Fibroblast of villous mesenchyme (primary cell): ENCODE measurements around the gene BBOF1. TPM values are rescaled to one million over a fixed set of nuclear protein-coding genes. Genes with fewer than 3 reads are reported as not detected.

ENCODE experiments used
- DNase-seq: peaks from one replicate; pipeline ENCODE4 v3.0.0-alpha.2; 2010; ENCODE audit warnings: low read depth
- H3K4me3 ChIP-seq: 2 replicates; pipeline ENCODE4 v1.5.1; 2011; ENCODE audit warnings: low read depth, mild to moderate bottlenecking, low read length
- CTCF ChIP-seq: IDR thresholded peaks from 2 replicates; pipeline ENCODE4 v1.5.1; 2012; ENCODE audit warnings: low read depth, mild to moderate bottlenecking, low read length; ENCODE audit not compliant: insufficient read depth
- total RNA-seq: library from RNA; depleted of rRNA; stranded (reverse); fragments of >200 nt; gene quantifications from 2 replicates; pipeline ENCODE4 v1.2.3, GENCODE V29; 2012

BBOF1 gene
- total RNA-seq, 1 donor, result 8.2 TPM

DNA sequence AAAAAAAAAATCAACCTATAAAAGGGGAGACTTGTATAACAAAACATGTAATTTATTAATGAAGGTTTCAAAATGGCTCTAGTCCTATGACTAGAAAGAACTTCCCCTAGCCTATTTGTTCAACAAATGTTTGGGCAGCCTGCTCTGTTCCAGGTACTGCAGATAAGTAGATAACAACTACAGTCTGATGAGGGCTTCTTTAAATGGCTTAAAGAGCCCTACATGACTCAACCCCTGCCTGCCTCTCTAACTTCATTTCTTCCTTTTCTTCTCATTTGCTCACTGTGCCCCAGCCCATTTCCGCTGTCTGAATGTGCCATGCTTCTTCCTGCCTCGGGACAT is 43.6 kb downstream of the BBOF1 start:
- no peak for DNase-seq
- no peak overlapping the region for H3K4me3 ChIP-seq
- no peak for TF ChIP-seq CTCF

GRCh38 chr14:74064426-74064825 is 45.3 kb downstream of the BBOF1 start:
- no peak overlapping the region for H3K4me3 ChIP-seq
- no peak for DNase-seq
- no peak for TF ChIP-seq CTCF

DNA sequence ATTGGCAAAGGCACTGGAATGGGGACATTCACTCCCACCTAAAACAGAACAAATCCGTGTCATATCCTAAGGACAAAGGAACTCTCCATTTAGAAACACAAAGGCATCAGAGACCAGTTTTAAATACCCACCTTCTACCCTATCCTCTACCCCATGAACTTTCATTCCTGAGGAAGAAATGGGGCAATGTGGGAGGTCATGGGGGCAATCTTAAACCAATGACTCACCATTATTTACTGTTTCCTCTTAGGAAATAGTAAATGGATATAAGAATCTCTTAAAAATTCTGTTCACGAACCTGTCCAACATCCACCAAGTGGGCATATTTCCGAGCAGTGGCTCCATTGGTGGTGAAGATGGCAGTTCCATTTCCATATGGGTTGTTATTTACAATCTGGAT is 45.7 kb downstream of the BBOF1 start:
- H3K4me3 ChIP-seq, result no peak overlapping the region
- no peak for TF ChIP-seq CTCF
- peak; percentile 76 for DNase-seq

GRCh38 chr14:74065746-74066575 is 46.8 kb downstream of the BBOF1 start:
- TF ChIP-seq CTCF, result no peak
- DNase-seq, result peak; percentile 88
- no peak overlapping the region for H3K4me3 ChIP-seq

- DNase-seq, result no peak
- no peak overlapping the region for H3K4me3 ChIP-seq
- no peak for TF ChIP-seq CTCF
Measured at GRCh38 chr14:74077401-74077800, 58.3 kb downstream of the BBOF1 start.

DNA sequence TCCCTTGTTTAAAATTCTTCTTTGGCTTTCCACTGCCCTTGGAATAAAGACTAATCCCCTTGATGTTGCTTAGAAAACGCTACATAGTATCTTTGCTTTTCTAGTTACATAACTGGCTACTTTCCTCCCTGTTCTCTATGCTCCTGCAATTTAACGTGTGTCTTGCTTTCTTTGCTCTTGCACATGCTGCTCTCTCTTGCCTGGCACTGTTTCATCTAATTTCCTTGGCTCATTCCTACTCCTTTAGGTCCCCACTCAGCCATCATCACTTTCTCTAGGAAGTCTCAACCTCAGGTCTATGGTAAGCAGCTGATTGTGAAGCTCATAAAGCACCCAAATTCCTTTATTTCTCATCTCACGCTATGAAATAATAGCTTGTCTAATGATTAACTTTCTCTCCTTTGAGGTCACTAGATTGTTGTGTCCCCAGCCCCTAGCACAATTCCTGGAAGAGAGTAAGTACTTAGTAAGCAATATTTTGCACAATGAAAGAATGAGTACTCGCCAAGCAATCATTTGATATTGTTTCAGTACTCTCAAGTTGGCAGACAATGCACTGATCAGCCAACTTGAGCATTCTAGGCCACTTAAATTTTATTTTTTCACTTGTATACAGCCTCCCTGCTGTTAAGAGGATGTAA is 61.8 kb downstream of the BBOF1 start:
- TF ChIP-seq CTCF, result no peak
- H3K4me3 ChIP-seq, result no peak overlapping the region
- no peak for DNase-seq
